Measurements from ENCODE around the gene CDH23.

- no peak for TF ChIP-seq GATA3 (IDR thresholded peaks at IDR 0.05; ENCODE audit: low read depth, low read length)
- TF ChIP-seq GATA2 (IDR thresholded peaks at IDR 0.05; ENCODE audit: low read depth, low read length), result no peak
Observed at GRCh38 chr10:71663311-71663710, 266.6 kb downstream of the CDH23 start.

Measured in SH-SY5Y (cell line).